GM19193 (cell line): ENCODE measurements around the gene RUSF1.

Experiments
- POLR2A ChIP-seq: IDR thresholded peaks from 4 replicates; pipeline ENCODE4 v1.6.1; 2011; ENCODE audit not compliant: insufficient read depth, insufficient read length; ENCODE audit errors: extremely low read depth

RUSF1 gene

GRCh38 chr16:31479751-31480150, 28.4 kb downstream of the RUSF1 start:
- no peak for TF ChIP-seq POLR2A

- no peak for TF ChIP-seq POLR2A
Observed at GRCh38 chr16:31478956-31479355, 29.2 kb downstream of the RUSF1 start.

- TF ChIP-seq POLR2A: no peak
Observed at GRCh38 chr16:31477220-31478216, 30.7 kb downstream of the RUSF1 start.

- no peak for TF ChIP-seq POLR2A
Observed at GRCh38 chr16:31476303-31477219, 31.6 kb downstream of the RUSF1 start.

GRCh38 chr16:31475946-31476302, 32.3 kb downstream of the RUSF1 start:
- TF ChIP-seq POLR2A: no peak

GRCh38 chr16:31474773-31475738, 33.1 kb downstream of the RUSF1 start:
- TF ChIP-seq POLR2A: no peak

- no peak for TF ChIP-seq POLR2A
Observed at GRCh38 chr16:31474173-31474714, 33.9 kb downstream of the RUSF1 start.

- TF ChIP-seq POLR2A: no peak
Observed at GRCh38 chr16:31473264-31473984, 34.8 kb downstream of the RUSF1 start.

- TF ChIP-seq POLR2A: no peak
Observed at GRCh38 chr16:31472709-31473203, 35.4 kb downstream of the RUSF1 start.

- no peak for TF ChIP-seq POLR2A
Observed at GRCh38 chr16:31471875-31472708, 36.1 kb downstream of the RUSF1 start, which contains the start of gene TGFB1I1. TGFB1I1 (plus strand) TSS chr16:31472152; CDS start chr16:31472189, 37 bp downstream.

- TF ChIP-seq POLR2A: no peak
Observed at GRCh38 chr16:31471241-31471874, 36.8 kb downstream of the RUSF1 start.

- no peak for TF ChIP-seq POLR2A
Observed at GRCh38 chr16:31470615-31471014, 37.6 kb downstream of the RUSF1 start.
